K562 (cell line): ENCODE results near the gene HSF4. TPM values are rescaled to one million over a fixed set of nuclear protein-coding genes. Genes with fewer than 3 reads are reported as not detected.

ENCODE experiments used
- ARID1B ChIP-seq: fragments of 450-650 bp; IDR thresholded peaks from 2 replicates; pipeline ENCODE4 v1.6.1; 2016; ENCODE audit warnings: antibody characterized with exemption, mild to moderate bottlenecking, inconsistent platforms
- BCOR ChIP-seq: fragments of 450-650 bp; IDR thresholded peaks from 2 replicates; pipeline ENCODE4 v1.6.1; 2016
- BMI1 ChIP-seq: fragments of 150-350 bp; IDR thresholded peaks from 2 replicates; pipeline ENCODE4 v1.6.1; 2014; ENCODE audit warnings: low read length
- HMG20B ChIP-seq: fragments of 250-450 bp; sonication (Bioruptor Pico); IDR thresholded peaks from 2 replicates; pipeline ENCODE4 v1.5.0; 2021; ENCODE audit warnings: mild to moderate bottlenecking
- NR4A1 ChIP-seq, 2 experiments: fragments of 250-450 bp in 1 of 2; fragments of 450-650 bp in 1 of 2; sonication (Bioruptor Pico) in 1 of 2; IDR thresholded peaks; 2 replicates each; pipeline versions ENCODE4 v1.4.0 to v1.6.1; 2016 to 2020; ENCODE audit warnings: mild to moderate bottlenecking in 2 of 2, missing compliant biosample characterization in 1 of 2, missing genetic modification characterization in 1 of 2, moderate library complexity in 1 of 2
- PCBP1 ChIP-seq: fragments of 200-400 bp; formaldehyde crosslinking; IDR thresholded peaks from 2 replicates; pipeline ENCODE4 v1.6.1; 2018; ENCODE audit warnings: mild to moderate bottlenecking, low read depth, low read length; ENCODE audit not compliant: poor library complexity, severe bottlenecking
- RB1 ChIP-seq: fragments of 450-650 bp; IDR thresholded peaks from 2 replicates; pipeline ENCODE4 v1.6.1; 2017; ENCODE audit warnings: low read depth, mild to moderate bottlenecking
- ZBTB34 ChIP-seq: fragments of 250-450 bp; sonication (Bioruptor Pico); IDR thresholded peaks from 2 replicates; pipeline ENCODE4 v1.8.0; 2021; ENCODE audit warnings: mild to moderate bottlenecking, moderate library complexity
- ZNF436 ChIP-seq: fragments of 250-450, 450-650 bp; sonication (Bioruptor Pico); formaldehyde crosslinking; IDR thresholded peaks from 2 replicates; pipeline ENCODE4 v1.7.0; 2020; ENCODE audit warnings: mild to moderate bottlenecking
- ZNF609 ChIP-seq: sonication (generic); formaldehyde crosslinking; IDR thresholded peaks from 2 replicates; pipeline ENCODE4 v1.8.1; 2023; ENCODE audit warnings: missing genetic modification reagents, mild to moderate bottlenecking, borderline replicate concordance
- ZNF780A ChIP-seq: fragments of 250-450 bp; sonication (Bioruptor Pico); IDR thresholded peaks from 2 replicates; pipeline ENCODE4 v1.5.0; 2021; ENCODE audit warnings: mild to moderate bottlenecking
- polyA plus RNA-seq, 8 experiments: library from polyadenylated mRNA; depleted of rRNA in 4 of 8; stranded (reverse) in 5 of 8; unstranded in 3 of 8; fragments of >200 nt; fragmentation: Nextera tagmentation in 2 of 8; fragmentation: Illumina TruSeq in 1 of 8; extraction: Ambion mirVana in 2 of 8; extraction: Trizol in 1 of 8; gene quantifications; 2 replicates each; pipeline versions ENCODE4 v1.2.1 to v1.2.3, GENCODE V29; 2011 to 2014; ENCODE audit warnings: inconsistent platforms in 1 of 8, missing spikeins in 1 of 8
- total RNA-seq, 7 experiments: library from RNA; depleted of rRNA in 6 of 7; stranded (reverse); fragments of >200 nt in 6 of 7; fragmentation: Illumina TruSeq in 2 of 7; extraction: Trizol in 2 of 7; gene quantifications; 2 replicates each; pipeline versions ENCODE4 v1.2.1 to v1.2.3, GENCODE V29; 2011 to 2021; ENCODE audit warnings: low replicate concordance in 1 of 7
- TF ChIP-seq, protein P1 (sequence below): fragments of 250-450 bp; sonication (Bioruptor Pico); IDR thresholded peaks from 2 replicates; pipeline ENCODE4 v1.4.0; 2020
- TF ChIP-seq, protein P2 (sequence below): fragments of 200-400 bp; formaldehyde crosslinking; IDR thresholded peaks from 2 replicates; pipeline ENCODE4 v1.6.1; 2017; ENCODE audit warnings: mild to moderate bottlenecking, low read depth, low read length, moderate library complexity

The HSF4 gene
- total and polyA plus RNA-seq, 9 of the 15 experiments (the other 6 are each of a cell fraction or from before 2014, with no cell fraction given): 0.50 to 35.4 (median 8.8) TPM; not detected in 1

GRCh38 chr16:67157892-67158635, 6.5 kb upstream of the HSF4 start (continued):
- TF ChIP-seq ARID1B (peak; percentile 41; the same call in 1 of the 2 replicates), ZNF436 (no peak), BCOR (no peak), ZBTB34 (CRISPR knock-in tag) (no peak), ZNF609 (CRISPR knock-in tag) (no peak), HMG20B (no peak), PCBP1 (no peak), ZNF780A (no peak), NR4A1 (CRISPR knock-in tag; IDR thresholded peaks at IDR 0.05) (no peak), NR4A1 (tag; IDR thresholded peaks at IDR 0.05) (no peak), RB1 (no peak), BMI1 (no peak)
- TF ChIP-seq, protein P1, sequence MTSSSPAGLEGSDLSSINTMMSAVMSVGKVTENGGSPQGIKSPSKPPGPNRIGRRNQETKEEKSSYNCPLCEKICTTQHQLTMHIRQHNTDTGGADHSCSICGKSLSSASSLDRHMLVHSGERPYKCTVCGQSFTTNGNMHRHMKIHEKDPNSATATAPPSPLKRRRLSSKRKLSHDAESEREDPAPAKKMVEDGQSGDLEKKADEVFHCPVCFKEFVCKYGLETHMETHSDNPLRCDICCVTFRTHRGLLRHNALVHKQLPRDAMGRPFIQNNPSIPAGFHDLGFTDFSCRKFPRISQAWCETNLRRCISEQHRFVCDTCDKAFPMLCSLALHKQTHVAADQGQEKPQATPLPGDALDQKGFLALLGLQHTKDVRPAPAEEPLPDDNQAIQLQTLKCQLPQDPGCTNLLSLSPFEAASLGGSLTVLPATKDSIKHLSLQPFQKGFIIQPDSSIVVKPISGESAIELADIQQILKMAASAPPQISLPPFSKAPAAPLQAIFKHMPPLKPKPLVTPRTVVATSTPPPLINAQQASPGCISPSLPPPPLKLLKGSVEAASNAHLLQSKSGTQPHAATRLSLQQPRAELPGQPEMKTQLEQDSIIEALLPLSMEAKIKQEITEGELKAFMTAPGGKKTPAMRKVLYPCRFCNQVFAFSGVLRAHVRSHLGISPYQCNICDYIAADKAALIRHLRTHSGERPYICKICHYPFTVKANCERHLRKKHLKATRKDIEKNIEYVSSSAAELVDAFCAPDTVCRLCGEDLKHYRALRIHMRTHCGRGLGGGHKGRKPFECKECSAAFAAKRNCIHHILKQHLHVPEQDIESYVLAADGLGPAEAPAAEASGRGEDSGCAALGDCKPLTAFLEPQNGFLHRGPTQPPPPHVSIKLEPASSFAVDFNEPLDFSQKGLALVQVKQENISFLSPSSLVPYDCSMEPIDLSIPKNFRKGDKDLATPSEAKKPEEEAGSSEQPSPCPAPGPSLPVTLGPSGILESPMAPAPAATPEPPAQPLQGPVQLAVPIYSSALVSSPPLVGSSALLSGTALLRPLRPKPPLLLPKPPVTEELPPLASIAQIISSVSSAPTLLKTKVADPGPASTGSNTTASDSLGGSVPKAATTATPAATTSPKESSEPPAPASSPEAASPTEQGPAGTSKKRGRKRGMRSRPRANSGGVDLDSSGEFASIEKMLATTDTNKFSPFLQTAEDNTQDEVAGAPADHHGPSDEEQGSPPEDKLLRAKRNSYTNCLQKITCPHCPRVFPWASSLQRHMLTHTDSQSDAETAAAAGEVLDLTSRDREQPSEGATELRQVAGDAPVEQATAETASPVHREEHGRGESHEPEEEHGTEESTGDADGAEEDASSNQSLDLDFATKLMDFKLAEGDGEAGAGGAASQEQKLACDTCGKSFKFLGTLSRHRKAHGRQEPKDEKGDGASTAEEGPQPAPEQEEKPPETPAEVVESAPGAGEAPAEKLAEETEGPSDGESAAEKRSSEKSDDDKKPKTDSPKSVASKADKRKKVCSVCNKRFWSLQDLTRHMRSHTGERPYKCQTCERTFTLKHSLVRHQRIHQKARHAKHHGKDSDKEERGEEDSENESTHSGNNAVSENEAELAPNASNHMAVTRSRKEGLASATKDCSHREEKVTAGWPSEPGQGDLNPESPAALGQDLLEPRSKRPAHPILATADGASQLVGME (CRISPR knock-in tag): no peak
- TF ChIP-seq, protein P2, sequence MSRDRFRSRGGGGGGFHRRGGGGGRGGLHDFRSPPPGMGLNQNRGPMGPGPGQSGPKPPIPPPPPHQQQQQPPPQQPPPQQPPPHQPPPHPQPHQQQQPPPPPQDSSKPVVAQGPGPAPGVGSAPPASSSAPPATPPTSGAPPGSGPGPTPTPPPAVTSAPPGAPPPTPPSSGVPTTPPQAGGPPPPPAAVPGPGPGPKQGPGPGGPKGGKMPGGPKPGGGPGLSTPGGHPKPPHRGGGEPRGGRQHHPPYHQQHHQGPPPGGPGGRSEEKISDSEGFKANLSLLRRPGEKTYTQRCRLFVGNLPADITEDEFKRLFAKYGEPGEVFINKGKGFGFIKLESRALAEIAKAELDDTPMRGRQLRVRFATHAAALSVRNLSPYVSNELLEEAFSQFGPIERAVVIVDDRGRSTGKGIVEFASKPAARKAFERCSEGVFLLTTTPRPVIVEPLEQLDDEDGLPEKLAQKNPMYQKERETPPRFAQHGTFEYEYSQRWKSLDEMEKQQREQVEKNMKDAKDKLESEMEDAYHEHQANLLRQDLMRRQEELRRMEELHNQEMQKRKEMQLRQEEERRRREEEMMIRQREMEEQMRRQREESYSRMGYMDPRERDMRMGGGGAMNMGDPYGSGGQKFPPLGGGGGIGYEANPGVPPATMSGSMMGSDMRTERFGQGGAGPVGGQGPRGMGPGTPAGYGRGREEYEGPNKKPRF: no peak
